HL-60 (cell line): ENCODE data around the gene SORL1.

Experiments used
- DNase-seq, 2 experiments: peaks; one replicate each; pipeline ENCODE4 v3.0.0-alpha.2; 2010 to 2020; ENCODE audit warnings: low read depth in 1 of 2, low spot score in 1 of 2
- H3K27ac ChIP-seq: fragments of 250-450 bp; sonication (Bioruptor Pico); replicated peaks from 2 replicates; pipeline ENCODE4 v1.5.1; 2020; ENCODE audit warnings: mild to moderate bottlenecking, moderate library complexity
- H3K27me3 ChIP-seq: fragments of 250-450 bp; sonication (Bioruptor Pico); 2 replicates; pipeline ENCODE4 v1.5.1; 2021; ENCODE audit warnings: mild to moderate bottlenecking, moderate library complexity; ENCODE audit not compliant: insufficient read depth, poor library complexity, severe bottlenecking
- H3K4me3 ChIP-seq: replicated peaks from 2 replicates; pipeline ENCODE4 v1.5.1; 2011; ENCODE audit warnings: mild to moderate bottlenecking, control low read depth, low read length; ENCODE audit not compliant: insufficient read depth
- CTCF ChIP-seq: IDR thresholded peaks from one replicate; pipeline ENCODE4 v1.5.1; 2011; ENCODE audit warnings: low read length, control low read depth, inconsistent platforms; ENCODE audit not compliant: insufficient read depth
- GABPA ChIP-seq: IDR thresholded peaks from 2 replicates; pipeline ENCODE4 v1.6.1; 2012; ENCODE audit warnings: low read depth
- POLR2AphosphoS5 ChIP-seq: IDR thresholded peaks from 2 replicates; pipeline ENCODE4 v1.6.1; 2012; ENCODE audit warnings: low read depth
- SPI1 ChIP-seq: IDR thresholded peaks from 2 replicates; pipeline ENCODE4 v1.6.1; 2012; ENCODE audit warnings: low read depth, mild to moderate bottlenecking, borderline replicate concordance
- TF ChIP-seq, protein P1 (sequence below): IDR thresholded peaks from 2 replicates; pipeline ENCODE4 v1.6.1; 2012; ENCODE audit warnings: low read depth; ENCODE audit not compliant: insufficient replicate concordance

Gene SORL1

GRCh38 chr11:121494355-121495099 lies 42.4 kb downstream of the SORL1 start:
- Histone ChIP-seq H3K27ac (no peak overlapping the region), H3K27me3 (no peaks in the 10 kb centered on the region), H3K4me3 (no peak overlapping the region)
- peak in 1 of 2 experiments; percentile 42 for DNase-seq
- TF ChIP-seq SPI1 = no peak
- TF ChIP-seq, protein P1, sequence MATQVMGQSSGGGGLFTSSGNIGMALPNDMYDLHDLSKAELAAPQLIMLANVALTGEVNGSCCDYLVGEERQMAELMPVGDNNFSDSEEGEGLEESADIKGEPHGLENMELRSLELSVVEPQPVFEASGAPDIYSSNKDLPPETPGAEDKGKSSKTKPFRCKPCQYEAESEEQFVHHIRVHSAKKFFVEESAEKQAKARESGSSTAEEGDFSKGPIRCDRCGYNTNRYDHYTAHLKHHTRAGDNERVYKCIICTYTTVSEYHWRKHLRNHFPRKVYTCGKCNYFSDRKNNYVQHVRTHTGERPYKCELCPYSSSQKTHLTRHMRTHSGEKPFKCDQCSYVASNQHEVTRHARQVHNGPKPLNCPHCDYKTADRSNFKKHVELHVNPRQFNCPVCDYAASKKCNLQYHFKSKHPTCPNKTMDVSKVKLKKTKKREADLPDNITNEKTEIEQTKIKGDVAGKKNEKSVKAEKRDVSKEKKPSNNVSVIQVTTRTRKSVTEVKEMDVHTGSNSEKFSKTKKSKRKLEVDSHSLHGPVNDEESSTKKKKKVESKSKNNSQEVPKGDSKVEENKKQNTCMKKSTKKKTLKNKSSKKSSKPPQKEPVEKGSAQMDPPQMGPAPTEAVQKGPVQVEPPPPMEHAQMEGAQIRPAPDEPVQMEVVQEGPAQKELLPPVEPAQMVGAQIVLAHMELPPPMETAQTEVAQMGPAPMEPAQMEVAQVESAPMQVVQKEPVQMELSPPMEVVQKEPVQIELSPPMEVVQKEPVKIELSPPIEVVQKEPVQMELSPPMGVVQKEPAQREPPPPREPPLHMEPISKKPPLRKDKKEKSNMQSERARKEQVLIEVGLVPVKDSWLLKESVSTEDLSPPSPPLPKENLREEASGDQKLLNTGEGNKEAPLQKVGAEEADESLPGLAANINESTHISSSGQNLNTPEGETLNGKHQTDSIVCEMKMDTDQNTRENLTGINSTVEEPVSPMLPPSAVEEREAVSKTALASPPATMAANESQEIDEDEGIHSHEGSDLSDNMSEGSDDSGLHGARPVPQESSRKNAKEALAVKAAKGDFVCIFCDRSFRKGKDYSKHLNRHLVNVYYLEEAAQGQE = no peak
- TF ChIP-seq GABPA = no peak
- TF ChIP-seq POLR2AphosphoS5 = no peak
- no peak for TF ChIP-seq CTCF

DNA sequence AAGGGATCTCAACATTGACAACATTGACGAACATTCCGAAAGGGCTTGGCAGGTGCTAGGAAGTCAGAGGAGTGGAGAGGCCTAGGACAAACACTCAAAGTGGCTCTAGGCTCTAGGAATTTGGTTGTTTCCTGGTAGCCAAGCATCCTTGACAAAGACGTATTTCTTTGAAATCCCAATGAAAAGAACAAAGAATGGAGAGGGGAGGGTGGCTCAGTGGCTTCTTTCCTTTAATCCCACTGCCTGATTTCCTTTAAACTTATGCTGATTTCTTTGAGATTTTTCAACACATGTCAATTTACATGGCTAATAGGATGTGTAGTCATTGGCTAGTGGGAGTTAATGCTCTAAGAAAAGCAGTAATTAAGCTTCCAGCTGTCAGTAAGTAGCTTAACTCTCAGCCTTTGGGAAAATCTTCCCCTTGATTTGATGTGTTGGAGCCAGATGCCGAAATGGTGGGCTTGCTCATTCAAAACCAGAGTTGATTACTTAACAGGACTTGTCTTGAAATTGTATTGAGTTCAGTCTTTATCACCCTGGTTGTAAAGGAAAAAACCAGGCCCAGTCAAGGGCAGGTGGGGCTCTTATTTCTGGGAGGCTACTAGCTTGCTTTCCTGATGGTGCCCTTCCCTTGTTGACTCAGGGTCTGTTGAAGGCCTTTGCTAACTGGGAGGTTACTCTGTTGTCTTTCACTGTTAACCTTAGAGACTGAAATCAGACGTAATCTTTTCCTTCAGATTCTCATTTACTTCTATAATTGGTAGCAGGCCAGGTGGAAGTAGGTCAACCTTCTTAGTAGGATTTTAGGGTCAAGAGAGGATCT lies 45.3 kb downstream of the SORL1 start:
- H3K27ac ChIP-seq = no peak overlapping the region

More for the DNA sequence above, 45.3 kb downstream of the SORL1 start:
- no peak for TF ChIP-seq POLR2AphosphoS5
- TF ChIP-seq SPI1 = no peak
- no peak for TF ChIP-seq GABPA
- TF ChIP-seq, protein P1 = no peak
- TF ChIP-seq CTCF = no peak
- no peak overlapping the region for H3K4me3 ChIP-seq
- DNase-seq = no peak
- no peaks in the 10 kb centered on the region for H3K27me3 ChIP-seq
